Ovary (tissue), 3 donors: ENCODE measurements around the gene HSD17B7.

Source experiments
- CTCF ChIP-seq, 3 donors: fragments of 450-650 bp in 2 of 3; fragments of 200-600 bp in 1 of 3; IDR thresholded peaks; one replicate each; pipeline versions ENCODE4 v1.5.1 to v1.8.0; 2016 to 2022; ENCODE audit warnings: antibody characterized with exemption in 3 of 3, mild to moderate bottlenecking in 1 of 3
- EP300 ChIP-seq: sonication (generic); formaldehyde crosslinking; IDR thresholded peaks from one replicate; pipeline ENCODE4 v1.6.1; 2017; ENCODE audit warnings: antibody characterized with exemption
- POLR2A ChIP-seq: fragments of 450-650 bp; IDR thresholded peaks from one replicate; pipeline ENCODE4 v1.6.1; 2017; ENCODE audit warnings: antibody characterized with exemption, mild to moderate bottlenecking, moderate library complexity
- donor health status: DM: no; HTN: no; CAD: no.

- TF ChIP-seq CTCF (IDR thresholded peaks at IDR 0.05) (no peak), EP300 (no peak), POLR2A (no peak)
These were observed 37.4 kb upstream of the HSD17B7 start for GRCh38 chr1:162753001-162753658.
